SH-SY5Y (cell line): ENCODE results near the gene C14orf93.

ENCODE experiments used
- GATA2 ChIP-seq: IDR thresholded peaks from 2 replicates; pipeline ENCODE4 v1.6.1; 2011; ENCODE audit warnings: mild to moderate bottlenecking, low read depth, low read length
- GATA3 ChIP-seq: IDR thresholded peaks from 2 replicates; pipeline ENCODE4 v1.6.1; 2011; ENCODE audit warnings: low read depth, mild to moderate bottlenecking, low read length, moderate library complexity

The C14orf93 gene

DNA sequence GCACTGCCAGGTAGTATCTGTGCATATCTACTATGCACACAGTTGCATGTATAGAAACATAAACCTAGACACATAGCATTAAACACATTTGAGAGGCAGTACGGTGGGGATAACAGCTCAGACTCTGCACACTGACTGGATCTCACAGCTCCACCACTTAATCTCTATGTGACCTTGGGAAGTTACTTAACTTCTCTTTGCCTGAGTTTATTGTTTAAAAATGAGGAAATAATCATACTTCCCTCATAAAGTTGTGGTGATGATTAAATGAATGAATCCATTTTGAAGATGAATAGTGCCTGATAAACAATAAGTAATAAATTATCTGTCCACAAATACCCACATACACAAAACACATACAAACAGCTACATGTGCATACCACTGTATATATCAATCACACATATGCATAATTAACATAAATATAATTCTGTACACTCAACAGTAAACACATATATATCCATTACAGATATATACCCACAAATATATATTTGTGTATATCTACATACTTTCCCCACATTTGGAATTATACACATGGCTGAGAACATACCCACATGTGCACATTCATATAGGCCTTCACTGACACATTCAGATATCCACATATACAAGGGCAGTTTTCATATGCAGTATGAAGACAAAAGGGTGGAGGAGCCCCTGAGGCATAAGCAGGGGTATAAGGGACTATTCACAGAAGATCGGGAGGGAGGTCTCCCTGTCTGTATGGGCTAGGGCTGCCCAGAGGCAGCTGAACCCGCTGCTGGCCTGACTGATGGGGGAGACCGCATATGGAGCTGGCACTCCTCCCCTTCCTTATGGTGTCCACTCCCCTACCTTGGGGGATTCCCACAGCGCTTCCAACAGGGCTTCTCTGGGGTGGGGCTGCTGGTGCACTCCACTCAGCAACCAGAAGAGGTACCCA, 41.5 kb upstream of the C14orf93 start:
- TF ChIP-seq GATA2 = no peak

DNA sequence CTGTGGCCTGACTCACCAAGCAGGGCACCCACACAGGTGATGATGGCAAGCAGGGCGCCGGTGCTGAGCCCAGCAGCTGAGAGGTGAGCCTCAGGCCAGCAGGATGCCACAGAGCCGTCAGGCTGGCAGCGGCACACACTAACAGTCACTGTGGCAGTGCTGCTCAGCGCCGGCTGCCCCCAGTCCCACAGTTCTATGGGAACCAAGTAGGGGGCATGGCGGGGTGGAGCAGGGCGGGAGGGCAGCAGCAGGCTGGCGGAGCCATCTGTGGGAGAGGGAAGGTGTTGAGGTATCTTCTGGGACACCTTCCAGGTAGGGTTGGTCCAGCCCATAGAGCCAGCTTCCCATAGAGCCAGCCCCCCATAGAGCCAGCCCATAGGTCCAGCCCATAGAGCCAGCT, 39.1 kb upstream of the C14orf93 start:
- no peak for TF ChIP-seq GATA2

DNA sequence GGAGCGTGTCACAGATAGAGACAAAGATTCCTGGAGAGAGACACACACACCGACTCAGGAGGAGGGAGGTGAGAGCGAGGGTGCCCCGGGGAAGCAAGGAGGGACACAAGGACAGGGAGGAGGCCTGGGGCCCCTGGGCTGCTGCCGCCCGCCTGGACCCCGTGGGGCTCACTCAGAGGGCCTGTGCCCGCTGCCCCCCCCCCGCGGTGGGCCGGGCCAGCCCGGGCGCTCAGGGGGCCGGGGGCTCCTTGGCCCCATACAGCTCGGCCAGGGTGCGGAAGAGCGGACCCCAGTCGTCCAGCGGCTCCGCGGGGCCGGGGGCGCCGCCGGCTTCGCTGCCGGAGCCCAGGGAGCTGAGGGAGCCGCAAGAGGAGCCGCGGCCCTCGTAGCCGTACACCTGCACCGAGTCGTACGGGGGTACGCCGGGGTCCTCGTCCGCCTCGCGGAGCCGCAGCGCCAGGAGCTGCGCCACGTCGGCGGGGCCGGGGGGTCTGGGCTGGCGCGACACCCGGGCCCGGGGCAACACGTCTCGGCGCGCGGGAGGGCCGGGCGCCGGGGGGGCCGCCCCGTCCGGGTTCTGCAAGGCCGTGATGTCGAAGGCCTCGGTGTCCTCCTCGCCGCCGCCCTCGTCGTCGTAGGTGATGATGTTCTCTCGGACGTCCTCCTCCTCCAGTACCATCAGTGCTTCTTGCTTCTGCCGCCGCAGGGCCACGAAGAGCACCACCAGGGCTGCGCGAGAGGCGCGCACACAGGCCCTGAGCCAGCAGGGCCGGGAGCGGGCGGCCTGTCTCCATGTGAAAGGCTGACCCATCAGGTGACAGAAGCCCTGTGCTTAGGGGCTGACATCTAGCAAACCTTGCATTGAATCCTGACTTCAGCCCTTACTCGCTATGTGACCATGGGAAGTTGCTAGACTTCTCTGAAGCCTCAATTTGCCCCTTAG, 38.1 kb upstream of the C14orf93 start:
- no peak for TF ChIP-seq GATA3
- no peak for TF ChIP-seq GATA2

GRCh38 chr14:23047034-23047634, 37.2 kb upstream of the C14orf93 start:
- TF ChIP-seq GATA2 (no peak), GATA3 (no peak)

- TF ChIP-seq GATA2 (no peak), GATA3 (no peak)
These were observed 35.7 kb upstream of the C14orf93 start for GRCh38 chr14:23045419-23046357.

GRCh38 chr14:23044840-23045239, 34.9 kb upstream of the C14orf93 start:
- no peak for TF ChIP-seq GATA3
- TF ChIP-seq GATA2 = no peak

DNA sequence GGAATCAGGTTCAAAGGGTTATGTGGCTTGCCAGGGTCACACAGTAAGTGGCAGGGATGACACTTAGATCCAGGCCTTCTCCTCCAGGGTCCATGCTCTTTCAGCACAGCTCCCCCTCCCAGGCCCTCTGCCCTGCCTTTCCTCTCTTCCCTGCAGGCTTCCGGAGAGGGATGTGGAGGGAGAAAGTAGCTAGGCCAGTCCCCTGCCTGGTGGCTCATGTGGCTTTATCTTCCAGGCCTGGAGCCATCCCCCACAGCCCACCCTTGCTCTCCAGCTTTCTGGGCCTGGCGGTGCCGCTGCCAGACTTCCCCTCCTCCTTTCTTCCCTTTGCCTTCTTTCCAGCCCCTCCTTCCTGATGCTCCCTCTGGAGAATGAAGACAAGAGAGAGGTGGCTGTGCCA, 33.8 kb upstream of the C14orf93 start:
- TF ChIP-seq GATA2 (no peak), GATA3 (no peak)

DNA sequence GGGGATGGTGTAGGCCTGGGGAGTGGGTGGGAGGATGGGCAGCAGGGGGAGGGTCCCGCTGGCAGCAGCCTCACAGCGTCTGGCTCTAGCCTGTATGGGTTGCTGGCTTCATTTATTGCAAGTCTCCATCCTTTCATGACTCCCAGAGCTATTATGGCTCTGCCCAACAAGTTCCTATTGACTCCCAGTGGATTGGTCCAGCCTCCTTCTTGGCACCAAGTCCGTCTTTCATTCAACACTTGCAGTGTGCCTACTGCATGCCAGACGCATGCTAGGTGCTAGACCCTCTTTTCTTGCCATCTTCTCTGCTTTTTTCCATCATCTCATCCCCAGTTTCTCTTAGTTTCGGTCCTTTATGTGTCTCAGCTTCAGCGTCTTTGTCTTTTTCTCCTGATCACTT, 33.2 kb upstream of the C14orf93 start:
- TF ChIP-seq GATA3 (no peak), GATA2 (no peak)

- no peak for TF ChIP-seq GATA3
- no peak for TF ChIP-seq GATA2
These were observed 32.4 kb upstream of the C14orf93 start, which contains the start of gene PSMB11 for GRCh38 chr14:23042162-23042965. Gene PSMB11 (plus strand): TSS chr14:23042212. CDS start chr14:23042226, 14 bp downstream.

GRCh38 chr14:23041729-23042128, 31.8 kb upstream of the C14orf93 start:
- TF ChIP-seq GATA3 = no peak
- TF ChIP-seq GATA2 = no peak

DNA sequence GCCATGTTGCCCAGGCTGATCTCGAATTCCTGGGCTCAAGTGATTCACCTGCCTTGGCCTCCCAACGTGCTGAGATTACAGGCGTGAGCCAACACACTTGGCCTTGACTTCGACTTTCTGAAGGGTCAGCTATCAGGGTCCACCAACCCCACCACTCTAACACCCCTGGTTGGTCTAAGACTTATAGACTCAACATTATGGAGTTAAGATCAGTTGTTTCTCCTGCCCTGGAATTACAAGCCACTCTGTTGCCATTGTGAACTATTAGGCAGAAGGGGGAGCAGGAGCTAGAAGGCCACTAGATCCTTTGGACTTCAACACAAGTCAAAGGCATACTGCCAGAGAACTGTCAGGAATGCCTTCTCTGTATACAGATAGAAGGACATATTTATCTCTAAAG, 30.2 kb upstream of the C14orf93 start:
- TF ChIP-seq GATA3 (no peak), GATA2 (no peak)
